ENCODE measurements around the gene HECTD2. TPM values are rescaled to one million over a fixed set of nuclear protein-coding genes. Genes with fewer than 3 reads are reported as not detected.
A peak's percentile ranks its signal among the peaks of the same experiment; 100 is the strongest.

The HECTD2 gene
- total RNA-seq, 3 donors from 2014 or later, result 4.9 to 15.9 (median 5.5) TPM

DNA sequence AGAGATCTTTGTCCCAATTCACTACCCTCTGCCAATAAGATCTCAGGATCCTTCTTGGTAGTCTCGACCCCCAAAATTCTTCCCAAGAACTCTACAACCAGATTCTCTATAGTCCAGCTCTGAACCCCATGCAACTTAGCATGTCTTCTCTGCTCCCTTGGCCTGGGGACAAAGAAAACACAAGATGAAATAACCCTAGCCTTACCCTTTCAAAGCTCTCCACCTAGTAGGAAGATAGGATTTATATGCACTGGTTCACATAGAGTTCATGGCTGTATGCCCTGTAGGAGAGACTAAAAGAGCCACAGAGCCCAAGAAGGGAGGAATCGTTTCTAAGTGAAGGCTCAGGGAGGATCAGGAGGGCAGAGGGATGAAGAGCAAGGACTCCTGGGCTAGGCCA, 126.6 kb downstream of the HECTD2 start:
- no peaks in the 10 kb centered on the region for H3K9me3 ChIP-seq
- DNase-seq (no peak), ATAC-seq (no peak)
- H3K4me3 ChIP-seq, result no peak overlapping the region
- no peaks in the 10 kb centered on the region for H3K36me3 ChIP-seq (ENCODE audit: low read depth)
- intact Hi-C loops (cut with DNase I, micrococcal nuclease), result no loop called here
- no peaks in the 10 kb centered on the region for H3K4me1 ChIP-seq (ENCODE audit: low read depth)
- TF ChIP-seq, protein P1, sequence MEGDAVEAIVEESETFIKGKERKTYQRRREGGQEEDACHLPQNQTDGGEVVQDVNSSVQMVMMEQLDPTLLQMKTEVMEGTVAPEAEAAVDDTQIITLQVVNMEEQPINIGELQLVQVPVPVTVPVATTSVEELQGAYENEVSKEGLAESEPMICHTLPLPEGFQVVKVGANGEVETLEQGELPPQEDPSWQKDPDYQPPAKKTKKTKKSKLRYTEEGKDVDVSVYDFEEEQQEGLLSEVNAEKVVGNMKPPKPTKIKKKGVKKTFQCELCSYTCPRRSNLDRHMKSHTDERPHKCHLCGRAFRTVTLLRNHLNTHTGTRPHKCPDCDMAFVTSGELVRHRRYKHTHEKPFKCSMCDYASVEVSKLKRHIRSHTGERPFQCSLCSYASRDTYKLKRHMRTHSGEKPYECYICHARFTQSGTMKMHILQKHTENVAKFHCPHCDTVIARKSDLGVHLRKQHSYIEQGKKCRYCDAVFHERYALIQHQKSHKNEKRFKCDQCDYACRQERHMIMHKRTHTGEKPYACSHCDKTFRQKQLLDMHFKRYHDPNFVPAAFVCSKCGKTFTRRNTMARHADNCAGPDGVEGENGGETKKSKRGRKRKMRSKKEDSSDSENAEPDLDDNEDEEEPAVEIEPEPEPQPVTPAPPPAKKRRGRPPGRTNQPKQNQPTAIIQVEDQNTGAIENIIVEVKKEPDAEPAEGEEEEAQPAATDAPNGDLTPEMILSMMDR (IDR thresholded peaks at IDR 0.05), result no peak

DNA sequence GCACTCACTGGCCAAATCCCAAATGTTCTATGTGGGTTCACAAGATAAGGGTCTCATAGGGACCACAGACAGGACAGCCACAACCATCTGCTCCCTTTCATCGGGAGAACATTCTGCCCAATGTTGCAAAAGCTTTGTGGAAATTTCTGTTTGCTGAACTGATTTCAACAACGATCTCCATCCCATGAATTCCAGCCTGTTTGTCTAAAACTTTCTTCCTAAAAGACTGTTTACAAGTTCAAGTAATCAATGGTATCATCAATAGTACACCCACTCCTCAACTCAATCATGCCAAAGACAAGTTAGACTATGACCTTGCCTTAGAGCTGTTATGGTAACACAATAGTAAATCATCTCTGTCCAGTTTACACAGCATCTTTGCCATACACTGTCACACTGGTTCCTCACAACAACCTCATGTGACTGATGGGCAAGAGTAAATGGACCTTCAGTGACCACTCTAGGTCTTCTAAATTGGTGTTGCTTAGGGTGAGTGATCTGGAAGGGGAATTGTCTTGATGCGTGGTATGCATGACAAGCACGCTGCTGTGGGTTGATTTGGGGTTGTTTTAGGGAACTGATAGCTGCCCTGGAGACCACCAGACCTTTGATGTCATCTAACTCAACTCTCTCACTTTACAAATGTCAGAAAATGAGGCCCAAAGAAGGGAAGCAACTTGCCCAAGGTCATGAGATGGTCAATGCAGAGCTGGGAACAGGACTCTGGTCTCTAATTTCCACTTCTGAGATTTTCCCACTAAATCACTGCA, 127.7 kb downstream of the HECTD2 start:
- no peak overlapping the region for H3K4me3 ChIP-seq
- intact Hi-C loops (cut with DNase I, micrococcal nuclease), result no loop called here
- ATAC-seq, result no peak

DNA sequence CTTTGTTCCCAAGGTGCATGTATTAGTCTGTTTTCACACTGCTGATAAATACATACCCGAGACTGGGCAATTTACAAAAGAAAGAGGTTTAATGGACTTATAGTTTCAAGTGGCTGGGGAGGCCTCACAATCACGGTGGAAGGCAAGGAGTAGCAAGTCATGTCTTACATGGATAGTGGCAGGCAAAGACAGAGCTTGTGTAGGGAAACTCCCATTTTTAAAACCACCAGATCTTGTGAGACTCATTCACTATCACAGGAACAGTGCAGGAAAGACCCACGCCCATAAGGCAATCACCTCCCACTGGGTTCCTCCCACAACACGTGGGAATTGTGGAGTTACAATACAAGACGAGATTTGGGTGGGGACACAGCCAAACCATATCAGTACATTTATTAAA, 129.8 kb downstream of the HECTD2 start:
- DNase-seq (no peak), ATAC-seq (no peak)
- Histone ChIP-seq H3K36me3 (ENCODE audit: low read depth) (no peaks in the 10 kb centered on the region), H3K4me1 (ENCODE audit: low read depth) (no peaks in the 10 kb centered on the region), H3K9me3 (no peaks in the 10 kb centered on the region), H3K4me3 (no peak overlapping the region)
- intact Hi-C loops (cut with DNase I, micrococcal nuclease), result no loop called here
- TF ChIP-seq, protein P1 (IDR thresholded peaks at IDR 0.05), result no peak

More for the DNA sequence above, 127.7 kb downstream of the HECTD2 start:
- no peak for DNase-seq
- Histone ChIP-seq H3K4me1 (ENCODE audit: low read depth) (no peaks in the 10 kb centered on the region), H3K36me3 (ENCODE audit: low read depth) (no peaks in the 10 kb centered on the region), H3K9me3 (no peaks in the 10 kb centered on the region)
- TF ChIP-seq, protein P1 (IDR thresholded peaks at IDR 0.05), result no peak

DNA sequence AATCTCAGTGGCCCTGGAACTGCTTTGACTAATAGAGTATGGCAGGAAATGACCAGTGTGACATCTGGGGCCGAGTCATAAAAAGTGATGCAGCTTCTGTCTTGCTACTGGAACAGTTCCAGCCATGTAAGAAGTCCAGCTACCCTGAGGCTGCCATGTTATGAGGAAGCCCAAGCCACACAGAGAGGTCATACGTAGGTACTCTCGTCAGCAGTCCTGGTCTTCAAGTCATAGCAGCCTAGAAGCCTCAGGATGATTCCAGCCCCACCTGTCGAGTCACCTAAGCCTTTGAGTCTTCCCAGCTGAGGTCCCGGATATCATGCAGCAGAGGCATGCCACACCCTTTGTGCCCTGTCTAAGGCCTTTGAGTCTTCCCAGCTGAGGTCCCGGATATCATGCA, 130.6 kb downstream of the HECTD2 start:
- no peaks in the 10 kb centered on the region for H3K9me3 ChIP-seq
- no peaks in the 10 kb centered on the region for H3K36me3 ChIP-seq (ENCODE audit: low read depth)
- TF ChIP-seq, protein P1 (IDR thresholded peaks at IDR 0.05), result no peak
- H3K4me1 ChIP-seq (ENCODE audit: low read depth), result no peaks in the 10 kb centered on the region
- intact Hi-C loops (cut with DNase I, micrococcal nuclease), result no loop called here
- no peak overlapping the region for H3K4me3 ChIP-seq
- no peak for ATAC-seq
- no peak for DNase-seq

DNA sequence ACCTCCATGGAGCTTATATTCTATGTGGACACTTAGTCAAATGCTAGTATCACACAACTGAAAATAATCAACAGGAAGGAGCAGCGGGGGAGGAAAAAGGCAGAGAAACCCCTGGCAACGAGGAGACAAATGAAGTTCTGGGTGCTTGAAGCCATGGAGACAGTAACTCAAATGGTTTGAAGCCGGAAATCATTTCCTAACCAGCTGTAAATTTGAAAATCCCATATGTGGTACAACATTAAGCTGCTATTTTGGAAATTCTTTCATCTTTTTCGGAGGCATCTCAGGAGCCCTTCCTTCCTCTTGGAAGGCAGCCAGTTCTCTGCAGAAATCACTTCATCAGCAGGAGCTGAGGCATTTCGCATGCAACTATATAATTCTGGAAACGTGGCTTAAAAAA, 131.3 kb downstream of the HECTD2 start:
- TF ChIP-seq, protein P1 (IDR thresholded peaks at IDR 0.05), result no peak
- no peaks in the 10 kb centered on the region for H3K4me1 ChIP-seq (ENCODE audit: low read depth)
- H3K9me3 ChIP-seq, result no peaks in the 10 kb centered on the region
- no peaks in the 10 kb centered on the region for H3K36me3 ChIP-seq (ENCODE audit: low read depth)
- intact Hi-C loops (cut with DNase I, micrococcal nuclease), result no loop called here
- H3K4me3 ChIP-seq, result no peak overlapping the region
- DNase-seq, result peak in 1 of 3 donors; percentile 19
- ATAC-seq, result no peak
